Panc1 (cell line): ENCODE results near the gene APMAP.

Source experiments
- TCF7L2 ChIP-seq: IDR thresholded peaks from 2 replicates; pipeline ENCODE4 v1.6.1; 2011; ENCODE audit warnings: mild to moderate bottlenecking, low read depth, low read length, inconsistent platforms
- TF ChIP-seq, protein P1 (sequence below): fragments of 450-650 bp; IDR thresholded peaks from 2 replicates; pipeline ENCODE4 v1.5.1; 2017; ENCODE audit warnings: mild to moderate bottlenecking

DNA sequence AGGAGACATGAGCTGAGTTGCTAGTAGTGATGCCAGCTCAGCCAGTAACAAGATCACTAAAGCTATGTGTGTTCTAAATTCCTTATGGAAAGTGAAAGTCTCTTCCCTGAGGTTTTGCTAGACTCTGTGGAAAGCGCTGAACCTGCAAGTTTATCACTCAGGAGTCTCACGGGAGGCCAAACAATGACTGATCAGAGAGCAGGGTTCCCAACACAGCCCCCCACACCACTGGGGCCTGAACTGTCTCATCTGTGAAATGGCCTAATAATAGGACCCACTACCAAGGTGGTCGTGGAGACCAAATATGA lies 45.5 kb upstream of the APMAP start:
- TF ChIP-seq TCF7L2 = no peak
- TF ChIP-seq, protein P1, sequence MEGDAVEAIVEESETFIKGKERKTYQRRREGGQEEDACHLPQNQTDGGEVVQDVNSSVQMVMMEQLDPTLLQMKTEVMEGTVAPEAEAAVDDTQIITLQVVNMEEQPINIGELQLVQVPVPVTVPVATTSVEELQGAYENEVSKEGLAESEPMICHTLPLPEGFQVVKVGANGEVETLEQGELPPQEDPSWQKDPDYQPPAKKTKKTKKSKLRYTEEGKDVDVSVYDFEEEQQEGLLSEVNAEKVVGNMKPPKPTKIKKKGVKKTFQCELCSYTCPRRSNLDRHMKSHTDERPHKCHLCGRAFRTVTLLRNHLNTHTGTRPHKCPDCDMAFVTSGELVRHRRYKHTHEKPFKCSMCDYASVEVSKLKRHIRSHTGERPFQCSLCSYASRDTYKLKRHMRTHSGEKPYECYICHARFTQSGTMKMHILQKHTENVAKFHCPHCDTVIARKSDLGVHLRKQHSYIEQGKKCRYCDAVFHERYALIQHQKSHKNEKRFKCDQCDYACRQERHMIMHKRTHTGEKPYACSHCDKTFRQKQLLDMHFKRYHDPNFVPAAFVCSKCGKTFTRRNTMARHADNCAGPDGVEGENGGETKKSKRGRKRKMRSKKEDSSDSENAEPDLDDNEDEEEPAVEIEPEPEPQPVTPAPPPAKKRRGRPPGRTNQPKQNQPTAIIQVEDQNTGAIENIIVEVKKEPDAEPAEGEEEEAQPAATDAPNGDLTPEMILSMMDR = no peak
